Heart left ventricle (tissue), 16 donors: ENCODE results near the gene CAPN10. TPM values are rescaled to one million over a fixed set of nuclear protein-coding genes. Genes with fewer than 3 reads are reported as not detected.

Experiments used
- ATAC-seq, 4 donors: fragments of 200-7000 bp; cut with Tn5 transposase; one replicate each; pipeline ENCODE4 v1.9.1; 2020 to 2022; ENCODE audit warnings: moderate library complexity in 4 of 4, mild to moderate bottlenecking in 3 of 4, moderate number of reproducible peaks in 1 of 4
- DNase-seq, 5 donors: peaks; one replicate each; pipeline ENCODE4 v3.0.0-alpha.2; 2020
- H3K27ac ChIP-seq, 12 donors: fragments of 200-600 bp; sonication (generic) in 4 of 12; one replicate each; pipeline versions ENCODE4 v1.5.0 to v1.8.0; 2016 to 2022; ENCODE audit warnings: mild to moderate bottlenecking in 2 of 12
- H3K27me3 ChIP-seq, 9 donors: fragments of 200-600 bp; sonication (generic) in 2 of 9; one replicate each; pipeline versions ENCODE4 v1.5.1 to v1.8.0; 2016 to 2022; ENCODE audit warnings: mild to moderate bottlenecking in 3 of 9
- H3K36me3 ChIP-seq, 9 donors: fragments of 200-600 bp; sonication (generic) in 2 of 9; one replicate each; pipeline versions ENCODE4 v1.5.0 to v1.8.0; 2018 to 2022; ENCODE audit warnings: mild to moderate bottlenecking in 2 of 9
- H3K4me1 ChIP-seq, 12 donors: fragments of 200-600 bp; sonication (generic) in 4 of 12; one replicate each; pipeline versions ENCODE4 v1.5.0 to v1.8.0; 2016 to 2022; ENCODE audit warnings: mild to moderate bottlenecking in 3 of 12
- H3K4me3 ChIP-seq, 12 donors: fragments of 200-600 bp; sonication (generic) in 4 of 12; one replicate each; pipeline versions ENCODE4 v1.5.0 to v1.8.0; 2017 to 2022; ENCODE audit warnings: mild to moderate bottlenecking in 9 of 12, moderate library complexity in 4 of 12
- H3K9me3 ChIP-seq, 12 donors: fragments of 200-600 bp; sonication (generic) in 4 of 12; one replicate each; pipeline versions ENCODE4 v1.5.0 to v1.8.0; 2016 to 2022; ENCODE audit warnings: mild to moderate bottlenecking in 1 of 12
- POLR2A ChIP-seq, 2 donors: fragments of 450-650 bp; IDR thresholded peaks; one replicate each; pipeline ENCODE4 v1.6.1; 2017; ENCODE audit warnings: antibody characterized with exemption in 2 of 2, mild to moderate bottlenecking in 2 of 2, moderate library complexity in 2 of 2
- WGBS, 4 donors: extraction: QIAGEN DNeasy Blood & Tissue Kit in 2 of 4; methylation state at CpG; one replicate each; pipeline versions ENCODE4 v1.1.5 to v1.1.7; 2013 to 2018; 5-methylcytosine and 5-hydroxymethylcytosine counted together
- intact Hi-C, 10 donors: fragments of 100-400 bp; cut with DNase I; formaldehyde crosslinking; loops; one replicate each; pipeline versions ENCODE4 v1.11.1 to v1.14.2; 2022
- polyA plus RNA-seq, 2 donors: library from polyadenylated mRNA; stranded (reverse); fragments of 200-250 nt; gene quantifications; one replicate each; pipeline ENCODE4 v1.2.3, GENCODE V29; 2013
- total RNA-seq, 9 donors: library from RNA; depleted of rRNA in 2 of 9; stranded (reverse); fragments of >200 nt in 2 of 9; fragmentation: NEBNext Ultra II Directional in 3 of 9; extraction: Animal tissue kit (Norgen Biotek cat#: 25700) in 3 of 9; gene quantifications; one replicate each; pipeline versions ENCODE4 v1.1.0 to v1.2.4, GENCODE V29; 2016 to 2023
- TF ChIP-seq, protein P1 (sequence below), 12 donors: fragments of 200-600 bp; sonication (generic) in 4 of 12; IDR thresholded peaks; one replicate each; pipeline versions ENCODE4 v1.5.0 to v1.8.0; 2018 to 2022; ENCODE audit warnings: antibody characterized with exemption in 12 of 12, mild to moderate bottlenecking in 5 of 12
- donor health status: ischemic (EF 13 %, LVEDD 7.1; RV severe dilation, severe dysfunction).
- donor health status: healthy with polysubstance abuse.
- donor health status: DM: no; HTN: yes; CAD: no.
- donor health status: DM: no; HTN: no; CAD: no.
- donor health status: ischemic (EF 25% LVEDD 6.9; RV normal size, moderate dysfunction).
- donor health status: ischemic (EF 25% LVEDD 5.7; RV mildly dilated, moderate dysfunction).
- donor health status: healthy.
- donor health status: DM: yes; HTN: yes; CAD: no.
- donor health status: ischemic (EF 35%, LVEDD 5.7; RV mildly dilated, moderate dysfunction).
- donor health status: nonischemic (EF 11% LVEDD 7.7; RV severe dilation, severe dysfunction).
- donor health status: DM: yes; HTN: yes; CAD: no.
- donor health status: PGD.
- donor health status: ischemic (EF 29% LVEDD 5.4; RV normal size, mild dysfunction).
- donor health status: nonischemic (EF 23%, LVEDD 6.1; RV moderate dilation, normal function).

CAPN10 gene
- total and polyA plus RNA-seq, 11 donors = 14.9 to 39.7 (median 21.9) TPM

DNA sequence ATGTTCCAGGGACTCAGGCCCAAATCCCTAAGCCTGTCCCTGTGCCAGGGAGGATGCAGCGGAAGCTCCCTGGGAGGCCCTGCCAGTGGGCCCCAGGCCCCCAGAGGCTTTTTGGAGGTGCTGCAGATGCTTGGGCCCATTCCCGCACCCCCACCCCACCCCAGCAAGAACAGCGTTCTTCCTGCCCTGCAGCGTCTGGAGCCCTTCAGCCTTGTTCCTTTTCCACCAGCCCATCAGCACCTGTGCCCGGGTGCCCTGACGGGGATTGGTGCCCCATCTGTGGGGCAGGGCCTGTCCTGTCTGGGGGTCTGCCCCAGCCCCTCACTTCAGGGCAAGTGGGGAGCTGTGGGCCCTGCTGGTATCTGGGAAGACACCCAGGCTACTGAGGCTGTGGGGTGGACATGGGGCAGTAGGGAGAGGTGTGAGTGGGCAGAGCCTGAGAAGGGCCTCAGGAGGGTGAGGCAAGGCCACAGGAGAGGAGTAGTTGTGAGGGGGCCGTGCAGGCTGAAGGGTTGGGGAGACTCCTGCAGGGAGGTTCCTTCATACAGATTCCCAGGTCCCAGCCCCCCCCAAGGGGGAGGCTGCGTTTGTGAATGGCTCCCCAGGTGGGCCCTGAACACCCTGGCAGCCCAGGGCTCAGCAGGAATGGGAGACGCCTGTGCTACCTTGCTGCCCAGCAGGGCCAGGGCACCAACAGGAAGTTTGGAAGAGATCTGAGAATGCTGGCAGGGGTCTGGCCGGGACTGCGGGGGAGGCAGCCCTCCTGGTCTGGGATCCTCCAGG lies 15.8 kb upstream of the CAPN10 start:
- TF ChIP-seq, protein P1, sequence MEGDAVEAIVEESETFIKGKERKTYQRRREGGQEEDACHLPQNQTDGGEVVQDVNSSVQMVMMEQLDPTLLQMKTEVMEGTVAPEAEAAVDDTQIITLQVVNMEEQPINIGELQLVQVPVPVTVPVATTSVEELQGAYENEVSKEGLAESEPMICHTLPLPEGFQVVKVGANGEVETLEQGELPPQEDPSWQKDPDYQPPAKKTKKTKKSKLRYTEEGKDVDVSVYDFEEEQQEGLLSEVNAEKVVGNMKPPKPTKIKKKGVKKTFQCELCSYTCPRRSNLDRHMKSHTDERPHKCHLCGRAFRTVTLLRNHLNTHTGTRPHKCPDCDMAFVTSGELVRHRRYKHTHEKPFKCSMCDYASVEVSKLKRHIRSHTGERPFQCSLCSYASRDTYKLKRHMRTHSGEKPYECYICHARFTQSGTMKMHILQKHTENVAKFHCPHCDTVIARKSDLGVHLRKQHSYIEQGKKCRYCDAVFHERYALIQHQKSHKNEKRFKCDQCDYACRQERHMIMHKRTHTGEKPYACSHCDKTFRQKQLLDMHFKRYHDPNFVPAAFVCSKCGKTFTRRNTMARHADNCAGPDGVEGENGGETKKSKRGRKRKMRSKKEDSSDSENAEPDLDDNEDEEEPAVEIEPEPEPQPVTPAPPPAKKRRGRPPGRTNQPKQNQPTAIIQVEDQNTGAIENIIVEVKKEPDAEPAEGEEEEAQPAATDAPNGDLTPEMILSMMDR (IDR thresholded peaks at IDR 0.05) = no peak
- no peak for TF ChIP-seq POLR2A (IDR thresholded peaks at IDR 0.05)
- no peak for ATAC-seq
- 75 to 88% (median 82%) methylated on average over 2 to 11 of the region's 11 CpGs for WGBS, 4 donors

DNA sequence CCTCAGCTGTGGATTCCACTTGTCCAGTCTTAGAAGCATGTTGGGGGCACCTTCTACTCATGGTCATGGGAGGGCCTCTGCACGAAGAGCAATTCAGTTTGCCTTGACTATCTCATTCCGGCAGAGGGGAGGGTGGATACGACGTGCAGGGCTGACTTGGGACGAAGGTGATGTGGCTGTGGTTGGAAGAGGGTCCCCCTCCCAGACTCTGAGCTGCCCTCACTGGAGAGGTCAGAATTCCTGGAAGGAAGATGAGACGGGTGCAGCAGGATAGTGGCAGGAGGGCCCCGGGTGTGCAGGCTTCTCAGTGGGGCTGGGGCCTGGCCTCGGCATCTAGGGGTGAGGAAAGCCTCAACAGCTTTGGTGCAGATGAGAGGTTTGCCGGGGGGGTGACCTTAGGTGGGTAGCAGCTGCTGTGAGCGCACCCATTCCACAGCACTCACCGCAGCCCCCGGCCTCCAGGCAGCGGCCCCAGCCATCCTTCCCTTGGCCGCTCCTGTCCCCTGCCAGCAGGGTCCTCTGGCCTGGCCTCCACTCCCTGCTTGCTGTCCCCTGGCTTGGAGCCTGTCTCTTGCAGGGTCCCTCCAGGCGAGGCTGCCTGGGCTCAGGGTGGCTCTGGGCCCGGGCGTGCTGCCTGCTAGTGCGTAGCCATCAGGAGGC lies 15.1 kb upstream of the CAPN10 start:
- Histone ChIP-seq H3K4me3 (no peak overlapping the region), H3K36me3 (peaks cover 0 to 46% (median 23%) of the 10 kb centered on the region in 9 donors), H3K27me3 (no peaks in the 10 kb centered on the region), H3K27ac (no peak overlapping the region), H3K4me1 (peaks cover 12 to 41% (median 32%) of the 10 kb centered on the region in 12 donors), H3K9me3 (no peaks in the 10 kb centered on the region)
- DNase-seq = peak in 2 of 5 donors; percentile 25 to 47
- ATAC-seq = no peak
- WGBS, 4 donors = 81 to 94% (median 90%) methylated on average over 8 to 18 of the region's 18 CpGs
- TF ChIP-seq, protein P1 (IDR thresholded peaks at IDR 0.05) = no peak
- TF ChIP-seq POLR2A (IDR thresholded peaks at IDR 0.05) = no peak
- intact Hi-C loops = no loop called here

More for the DNA sequence above, 15.8 kb upstream of the CAPN10 start:
- H3K4me1 ChIP-seq = peaks cover 12 to 47% (median 38%) of the 10 kb centered on the region in 12 donors
- H3K36me3 ChIP-seq = peaks cover 0 to 39% (median 16%) of the 10 kb centered on the region in 9 donors
- peak in 3 of 5 donors; percentile 13 to 48 (median 23) for DNase-seq
- intact Hi-C loops = no loop called here
- H3K9me3 ChIP-seq = no peaks in the 10 kb centered on the region
- H3K4me3 ChIP-seq = no peak overlapping the region
- H3K27ac ChIP-seq = no peak overlapping the region
- no peaks in the 10 kb centered on the region for H3K27me3 ChIP-seq

DNA sequence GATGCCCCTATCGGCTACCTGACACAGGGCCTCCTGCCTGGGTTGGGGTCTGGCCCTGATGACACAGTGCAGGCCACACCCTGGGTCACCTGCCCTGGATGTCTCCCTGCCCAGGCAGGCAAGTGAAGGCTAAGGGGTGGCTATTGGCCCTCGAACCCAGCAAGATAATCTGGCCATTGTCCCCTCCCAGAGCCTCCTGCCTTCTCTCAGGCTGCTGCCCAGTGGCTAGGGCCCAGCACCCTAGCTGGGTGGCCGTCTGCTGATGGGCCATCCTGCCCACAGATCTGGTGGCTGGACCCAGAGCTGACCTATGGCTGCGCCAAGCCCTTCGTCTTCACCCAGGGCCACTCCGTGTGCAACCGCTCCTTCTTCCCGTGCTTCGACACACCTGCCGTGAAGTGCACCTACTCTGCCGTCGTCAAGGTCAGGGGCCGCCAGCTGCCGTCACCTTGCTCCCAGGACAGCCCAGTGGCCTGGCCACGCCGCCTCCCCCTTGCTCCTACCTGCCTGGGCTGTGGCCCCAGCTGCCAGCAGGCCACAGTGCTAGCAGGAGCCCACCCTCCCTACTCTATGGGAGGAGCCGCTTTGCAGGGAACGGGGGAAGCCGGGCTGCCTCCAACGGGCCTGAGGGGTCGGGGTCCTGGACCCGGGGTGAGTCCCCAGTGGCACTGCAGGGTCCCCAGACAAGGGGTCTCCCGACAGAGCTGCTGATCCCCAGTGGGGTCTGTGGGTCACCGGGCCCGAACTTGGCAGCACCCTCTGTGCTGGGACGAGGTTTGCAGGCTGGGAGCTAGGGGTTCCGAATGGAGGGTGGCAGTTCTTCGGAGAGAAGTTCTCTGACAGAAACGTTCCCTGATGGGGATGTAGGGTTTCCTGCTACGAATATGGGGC lies 14.1 kb upstream of the CAPN10 start:
- intact Hi-C loops = no loop called here
- no peaks in the 10 kb centered on the region for H3K9me3 ChIP-seq
- WGBS, 4 donors = 88 to 92% (median 90%) methylated on average over 15 to 30 of the region's 30 CpGs
- DNase-seq = peak in 2 of 5 donors; percentile 24 to 62
- TF ChIP-seq, protein P1 (IDR thresholded peaks at IDR 0.05) = no peak
- no peak for TF ChIP-seq POLR2A (IDR thresholded peaks at IDR 0.05)
- no peak overlapping the region for H3K4me3 ChIP-seq
- H3K4me1 ChIP-seq = peaks cover 7 to 32% (median 24%) of the 10 kb centered on the region in 12 donors
- no peaks in the 10 kb centered on the region for H3K27me3 ChIP-seq
- no peak overlapping the region for H3K27ac ChIP-seq
- H3K36me3 ChIP-seq = peaks cover 0 to 56% (median 31%) of the 10 kb centered on the region in 9 donors
- ATAC-seq = no peak
